GM18517 (cell line): ENCODE measurements around the gene CERS6.
"Not testable (repeated sequence)": the region's sequence is repeated elsewhere in the genome, so short reads cannot be mapped to it uniquely, and the experiment has no call there.

Experiments
- ATAC-seq: cut with Tn5 transposase; IDR thresholded peaks from one replicate; pipeline ENCODE4 v1.9.1; 2021; ENCODE audit warnings: mild to moderate bottlenecking, moderate library complexity; ENCODE audit not compliant: unreplicated experiment

The CERS6 gene

GRCh38 chr2:168496906-168497305 lies 40.8 kb downstream of the CERS6 start:
- no peak for ATAC-seq

DNA sequence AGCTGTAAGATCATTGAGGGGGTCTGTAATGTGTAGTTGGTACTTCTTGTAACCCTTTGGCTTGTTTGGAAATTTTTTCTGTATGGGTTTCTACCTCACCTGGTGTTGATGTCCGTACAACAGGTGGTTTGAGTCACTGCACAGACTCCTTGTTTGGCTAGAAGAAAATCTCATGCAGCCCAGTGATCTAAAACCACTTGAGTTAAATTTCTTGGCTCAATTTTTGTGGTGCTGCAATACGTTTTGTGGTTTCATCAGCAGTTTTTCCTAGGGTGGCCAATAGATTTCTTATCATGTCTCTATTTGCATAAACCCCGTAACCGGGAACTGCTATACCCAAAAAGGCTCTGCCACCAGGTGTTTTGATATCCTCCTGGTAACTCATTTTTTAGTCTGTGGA lies 43.4 kb downstream of the CERS6 start:
- no peak for ATAC-seq

DNA sequence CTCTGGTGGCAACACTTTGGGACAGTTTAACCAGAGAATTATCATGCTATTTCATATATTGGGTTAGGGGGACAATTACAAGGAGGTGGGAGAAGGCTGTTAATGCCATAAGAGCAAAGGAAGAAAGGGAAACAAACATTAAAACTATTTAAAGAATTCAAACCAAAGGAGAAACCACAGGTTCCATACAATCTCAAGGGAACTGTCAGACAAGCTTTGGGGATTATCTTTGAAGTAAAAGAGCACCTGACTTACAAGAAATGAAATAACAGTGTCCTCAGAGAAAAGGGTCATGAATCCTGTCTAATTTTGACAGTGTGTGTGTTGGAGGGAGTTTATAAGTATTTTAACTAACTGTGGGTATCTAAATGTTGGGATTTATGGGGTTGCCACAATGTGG lies 44.4 kb downstream of the CERS6 start:
- ATAC-seq: no peak

DNA sequence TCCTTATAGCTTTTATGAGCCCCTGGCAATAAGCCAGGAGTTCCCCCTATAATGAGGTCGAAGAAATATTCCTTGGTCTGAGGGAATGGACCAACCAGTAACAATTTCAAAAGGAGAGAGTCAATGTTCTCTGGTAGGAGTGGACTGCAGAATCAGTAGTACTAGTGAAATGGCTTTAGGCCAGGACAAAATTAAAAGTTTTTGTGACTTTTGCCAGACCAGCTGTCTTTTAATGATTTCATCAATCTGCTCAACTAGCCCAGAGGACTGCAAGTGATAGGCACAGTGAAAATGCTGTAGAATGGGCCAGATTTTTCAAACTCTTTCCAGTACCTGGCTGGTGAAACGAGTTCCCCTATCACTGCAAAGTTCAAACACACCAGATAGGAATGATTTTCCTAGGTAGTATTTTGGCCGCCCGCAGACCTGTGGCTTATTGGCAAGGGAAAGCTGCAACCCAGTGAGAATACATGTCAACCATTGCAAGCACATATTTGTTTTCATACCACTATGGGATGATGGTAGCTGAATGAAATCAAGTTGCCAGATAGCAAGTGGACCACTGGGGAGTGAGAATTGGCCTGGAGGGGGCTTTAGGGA lies 45.5 kb downstream of the CERS6 start:
- ATAC-seq: no peak

GRCh38 chr2:168502852-168503251 lies 46.8 kb downstream of the CERS6 start:
- not testable (repeated sequence) for ATAC-seq

DNA sequence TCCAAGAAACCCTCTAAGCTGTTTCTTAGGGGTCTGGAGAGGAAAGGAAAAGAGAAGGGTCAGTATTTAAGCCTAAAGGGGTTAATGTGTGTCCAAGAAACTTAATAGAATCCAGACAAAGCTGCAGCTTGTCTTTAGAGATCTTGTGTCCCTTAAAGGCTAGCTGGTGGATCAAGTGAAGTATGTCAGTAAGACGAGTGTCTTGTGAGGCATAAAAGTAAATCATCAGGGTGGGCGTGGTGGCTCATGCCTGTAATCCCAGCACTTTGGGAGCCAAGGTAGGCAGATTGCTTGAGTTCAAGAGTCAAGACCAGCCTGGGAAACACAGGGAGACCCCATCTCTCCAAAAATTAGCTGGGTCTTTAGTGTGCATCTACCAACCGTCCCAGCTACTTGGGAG lies 47.8 kb downstream of the CERS6 start:
- ATAC-seq: no peak

- ATAC-seq: no peak
Measured at GRCh38 chr2:168504323-168504722, 48.3 kb downstream of the CERS6 start.

DNA sequence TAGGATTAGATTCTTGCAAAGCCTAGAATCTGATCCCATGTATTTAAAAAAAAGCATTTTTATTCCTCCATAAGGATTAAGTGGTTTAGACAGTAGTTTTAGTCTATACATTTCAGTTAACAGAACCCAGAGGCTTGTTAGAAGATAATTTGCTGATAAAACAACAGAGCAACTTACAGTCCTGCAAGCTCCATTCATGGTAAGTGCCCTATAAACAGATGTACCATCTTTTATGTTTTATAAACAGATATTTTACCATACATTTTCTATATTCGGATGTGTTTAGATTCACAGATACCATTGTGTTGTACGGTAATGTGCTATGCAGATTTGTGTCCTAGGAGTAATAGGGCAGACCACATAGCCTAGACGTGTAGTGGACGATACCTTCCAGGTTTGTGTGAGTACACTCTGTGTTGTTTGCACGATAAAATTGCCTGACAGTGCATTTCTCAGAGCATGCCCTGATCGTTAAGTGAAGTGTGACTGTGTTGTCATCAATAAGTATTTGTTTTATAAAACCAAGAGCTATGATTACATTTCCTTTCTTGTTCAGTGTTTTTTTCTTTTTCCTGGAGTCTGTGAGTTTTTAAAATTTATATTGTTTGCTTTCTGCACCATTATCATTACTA lies 54.2 kb downstream of the CERS6 start:
- ATAC-seq: no peak

GRCh38 chr2:168514692-168515091 lies 58.6 kb downstream of the CERS6 start:
- no peak for ATAC-seq

DNA sequence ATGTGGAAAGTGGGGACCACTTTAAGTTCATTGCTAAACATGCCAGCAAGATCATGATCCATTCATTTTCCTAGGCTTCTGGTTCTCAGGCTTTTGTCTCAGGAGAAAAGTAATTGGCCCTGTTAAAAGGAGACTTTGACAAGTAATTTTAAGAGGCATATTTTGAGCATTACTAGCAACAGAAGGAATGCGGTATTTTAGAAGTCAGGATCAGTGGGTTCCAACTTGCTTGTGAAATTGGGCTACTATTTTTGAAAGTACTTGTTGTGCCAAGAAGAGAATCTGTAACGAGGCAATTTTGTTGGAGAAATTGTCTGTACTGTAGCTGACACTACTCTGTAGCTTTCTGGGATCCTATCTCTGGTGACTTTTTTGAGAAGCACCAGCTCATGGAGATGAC lies 59.4 kb downstream of the CERS6 start:
- no peak for ATAC-seq

GRCh38 chr2:168517816-168518215 lies 61.7 kb downstream of the CERS6 start:
- ATAC-seq: no peak

- peak; percentile 48 for ATAC-seq
Measured at GRCh38 chr2:168518555-168519066, 62.5 kb downstream of the CERS6 start.

DNA sequence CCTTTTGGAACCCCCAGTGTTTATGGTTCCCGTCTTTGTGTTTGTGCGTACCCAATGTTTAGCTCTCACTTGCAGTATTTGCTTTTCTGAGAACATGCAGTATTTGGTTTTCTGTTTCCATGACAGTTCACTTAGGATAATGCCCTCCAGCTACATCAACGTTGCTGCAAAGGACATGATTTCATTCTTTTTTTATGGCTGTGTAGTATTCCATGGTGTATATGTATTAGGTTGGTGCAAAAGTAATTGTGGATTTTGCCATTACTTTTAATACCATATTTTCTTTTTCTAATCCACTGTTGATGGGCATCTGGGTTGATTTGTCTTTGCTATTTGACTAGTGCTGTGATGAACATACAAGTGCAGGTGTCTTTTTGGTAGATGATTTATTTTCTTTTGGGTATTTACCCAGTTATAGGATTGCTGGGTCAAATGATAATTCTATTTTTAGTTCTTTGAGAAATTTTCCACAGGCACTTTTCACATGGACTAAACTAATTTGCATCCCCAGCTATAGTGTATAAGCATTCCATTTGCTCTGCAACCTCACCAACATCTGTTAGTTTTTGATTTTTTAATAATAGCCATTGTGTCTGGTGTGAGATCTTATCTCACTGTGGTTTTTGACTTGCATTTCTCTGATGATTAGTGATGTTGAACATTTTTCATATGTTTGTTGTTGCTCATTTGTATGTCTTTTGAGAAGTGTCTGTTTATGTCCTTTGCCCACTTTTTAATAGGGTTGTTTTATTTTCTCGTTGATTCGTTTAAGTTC lies 63.6 kb downstream of the CERS6 start:
- no peak for ATAC-seq

- no peak for ATAC-seq
Measured at GRCh38 chr2:168521053-168521741, 65.1 kb downstream of the CERS6 start.

- no peak for ATAC-seq
Measured at GRCh38 chr2:168522446-168522845, 66.4 kb downstream of the CERS6 start.

DNA sequence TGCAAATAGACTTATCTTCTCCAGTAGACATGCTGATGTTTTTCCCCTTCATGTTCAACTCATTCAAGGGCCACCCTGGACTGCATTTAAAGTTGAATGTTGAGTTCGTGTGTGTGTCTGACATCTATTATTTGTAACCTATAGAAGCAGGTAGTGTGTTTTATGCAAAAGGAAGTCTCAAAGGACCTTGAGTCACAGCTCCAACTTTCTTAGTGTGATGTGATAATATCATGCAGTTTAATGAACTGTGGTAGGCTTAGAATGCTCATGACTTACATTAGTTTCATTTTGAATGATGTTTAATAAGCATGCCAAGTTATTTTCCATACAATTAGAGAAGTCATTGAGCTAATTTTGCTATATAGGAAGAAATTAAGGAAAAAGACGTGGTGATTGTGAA lies 67.9 kb downstream of the CERS6 start:
- ATAC-seq: no peak

DNA sequence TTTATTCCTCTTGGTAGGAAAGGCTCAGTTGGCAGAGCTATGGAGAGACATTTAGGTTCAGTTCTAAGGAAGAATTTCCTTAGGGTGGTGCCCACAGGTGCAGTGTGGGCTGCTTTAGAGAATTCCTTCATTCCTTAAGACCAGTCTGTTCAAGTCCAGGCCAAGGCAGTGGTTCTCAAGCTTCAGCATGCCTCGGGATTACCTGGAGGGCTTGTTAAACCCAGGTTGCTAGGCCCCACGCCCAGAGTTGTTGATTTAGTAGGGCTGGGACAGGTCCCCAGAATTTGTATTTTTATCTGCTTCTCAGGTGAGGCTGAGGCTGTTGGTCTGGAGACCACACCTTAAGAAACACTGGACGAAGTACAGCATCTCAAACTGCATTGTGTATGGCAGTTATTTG lies 68.9 kb downstream of the CERS6 start:
- no peak for ATAC-seq

GRCh38 chr2:168525716-168526446 lies 69.8 kb downstream of the CERS6 start:
- no peak for ATAC-seq

- no peak for ATAC-seq
Measured at GRCh38 chr2:168526641-168527040, 70.6 kb downstream of the CERS6 start.

- ATAC-seq: no peak
Measured at GRCh38 chr2:168528016-168528415, 71.9 kb downstream of the CERS6 start.

- no peak for ATAC-seq
Measured at GRCh38 chr2:168528469-168528868, 72.4 kb downstream of the CERS6 start.
